IMR-90 (cell line): ENCODE data around the gene PRKCB. TPM values are rescaled to one million over a fixed set of nuclear protein-coding genes. Genes with fewer than 3 reads are reported as not detected.

Experiments used
- ATAC-seq: fragments of 200-7000 bp; cut with Tn5 transposase; 2 replicates; pipeline ENCODE4 v1.9.1; 2020; ENCODE audit warnings: low read depth, mild to moderate bottlenecking, moderate library complexity
- BruUV-seq: library from RNA; stranded (reverse); fragments of 400-500 nt; replicated peaks from 2 replicates; lab custom pipeline; 2021; lab: Mats Ljungman, UMichigan
- CTCF ChIA-PET: fragments of 300-600 bp; formaldehyde crosslinking; extraction: SDS; loops from one replicate; lab custom pipeline; 2021; ENCODE audit warnings: antibody characterized with exemption; lab: Yijun Ruan, JAX
- POLR2A ChIA-PET: fragments of 300-600 bp; sonication (Branson Sonifier 250); formaldehyde crosslinking; loops from one replicate; lab custom pipeline; 2022; ENCODE audit warnings: antibody characterized with exemption; ENCODE audit not compliant: unreplicated experiment; lab: Charles Lee
- DNase-seq: peaks from one replicate; pipeline ENCODE4 v3.0.0; 2013
- H2AFZ ChIP-seq: replicated peaks from 2 replicates; pipeline ENCODE3; 2013; ENCODE audit warnings: low read length, mild to moderate bottlenecking; ENCODE audit not compliant: poor library complexity
- H2AK5ac ChIP-seq: 2 replicates; pipeline ENCODE4 v1.6.1; 2013; ENCODE audit warnings: low read depth, low read length, inconsistent platforms
- H2AK9ac ChIP-seq: replicated peaks from 2 replicates; pipeline ENCODE3; 2013; ENCODE audit warnings: mild to moderate bottlenecking, low read depth, low read length, moderate library complexity; ENCODE audit not compliant: poor library complexity
- H2BK120ac ChIP-seq: 2 replicates; pipeline ENCODE4 v1.6.1; 2013; ENCODE audit warnings: low read depth, low read length, inconsistent platforms
- H2BK15ac ChIP-seq: 3 replicates; pipeline ENCODE4 v1.6.1; 2013; ENCODE audit warnings: low read depth, low read length, inconsistent platforms
- H2BK20ac ChIP-seq: 2 replicates; pipeline ENCODE4 v1.6.1; 2013; ENCODE audit warnings: low read depth, mild to moderate bottlenecking, inconsistent platforms, low read length, moderate library complexity
- H2BK5ac ChIP-seq: 2 replicates; pipeline ENCODE4 v1.6.1; 2013; ENCODE audit warnings: mild to moderate bottlenecking, low read depth, low read length, inconsistent platforms; ENCODE audit not compliant: poor library complexity, severe bottlenecking
- H3K14ac ChIP-seq: replicated peaks from 2 replicates; pipeline ENCODE4 v1.6.1; 2013; ENCODE audit warnings: low read depth, low read length, inconsistent platforms
- H3K18ac ChIP-seq: 2 replicates; pipeline ENCODE4 v1.6.1; 2013; ENCODE audit warnings: low read depth, low read length, control low read depth
- H3K23ac ChIP-seq: 2 replicates; pipeline ENCODE4 v1.6.1; 2013; ENCODE audit warnings: low read depth, low read length, inconsistent platforms
- H3K27ac ChIP-seq: 2 replicates; pipeline ENCODE4 v1.5.1; 2013; ENCODE audit warnings: mild to moderate bottlenecking, control low read depth, low read length; ENCODE audit not compliant: insufficient read depth
- H3K27me3 ChIP-seq: 2 replicates; pipeline ENCODE4 v1.6.1; 2013; ENCODE audit warnings: low read length; ENCODE audit not compliant: control insufficient read depth, insufficient read depth
- H3K36me3 ChIP-seq: 2 replicates; pipeline ENCODE4 v1.6.1; 2013; ENCODE audit warnings: low read length, mixed read lengths; ENCODE audit not compliant: control insufficient read depth, insufficient read depth
- H3K4ac ChIP-seq: 2 replicates; pipeline ENCODE4 v1.6.1; 2013; ENCODE audit warnings: low read depth, low read length, inconsistent platforms
- H3K4me1 ChIP-seq: 2 replicates; pipeline ENCODE4 v1.6.1; 2013; ENCODE audit warnings: low read length, mixed read lengths; ENCODE audit not compliant: control insufficient read depth, insufficient read depth
- H3K4me2 ChIP-seq: 2 replicates; pipeline ENCODE4 v1.6.1; 2013; ENCODE audit warnings: low read depth, mild to moderate bottlenecking, control low read depth, low read length, moderate library complexity
- H3K4me3 ChIP-seq: 2 replicates; pipeline ENCODE4 v1.5.1; 2013; ENCODE audit warnings: low read depth, mild to moderate bottlenecking, control low read depth, low read length, moderate library complexity; ENCODE audit not compliant: insufficient read depth
- H3K56ac ChIP-seq: 2 replicates; pipeline ENCODE4 v1.6.1; 2013; ENCODE audit warnings: low read length, inconsistent platforms; ENCODE audit not compliant: insufficient read depth; ENCODE audit errors: extremely low read depth
- H3K79me1 ChIP-seq, 2 experiments: 2 replicates each; pipeline ENCODE4 v1.6.1; 2013; ENCODE audit warnings: low read length in 2 of 2, inconsistent platforms in 1 of 2, low read depth in 1 of 2
- H3K9ac ChIP-seq: 2 replicates; pipeline ENCODE4 v1.6.1; 2013; ENCODE audit warnings: low read depth, low read length, control low read depth
- H3K9me1 ChIP-seq: 2 replicates; pipeline ENCODE4 v1.6.1; 2013; ENCODE audit warnings: low read length, inconsistent platforms; ENCODE audit not compliant: insufficient read depth
- H3K9me3 ChIP-seq: 2 replicates; pipeline ENCODE4 v1.6.1; 2013; ENCODE audit warnings: low read length; ENCODE audit not compliant: control insufficient read depth, insufficient read depth
- H4K20me1 ChIP-seq: 2 replicates; pipeline ENCODE4 v1.6.1; 2013; ENCODE audit warnings: low read length, inconsistent platforms; ENCODE audit not compliant: insufficient read depth
- H4K5ac ChIP-seq: 2 replicates; pipeline ENCODE4 v1.6.1; 2013; ENCODE audit warnings: mild to moderate bottlenecking, low read depth, low read length, control low read depth
- H4K8ac ChIP-seq, 2 experiments: 2 replicates each; pipeline ENCODE4 v1.6.1; 2013; ENCODE audit warnings: low read depth in 2 of 2, low read length in 2 of 2, control low read depth in 1 of 2, inconsistent platforms in 1 of 2
- H4K91ac ChIP-seq: 2 replicates; pipeline ENCODE4 v1.6.1; 2013; ENCODE audit warnings: low read depth, low read length, inconsistent platforms; ENCODE audit not compliant: insufficient read depth
- BHLHE40 ChIP-seq: fragments of 150-350 bp; IDR thresholded peaks from 2 replicates; pipeline ENCODE4 v1.6.1; 2016; ENCODE audit warnings: mild to moderate bottlenecking, low read depth, low read length
- CEBPB ChIP-seq: IDR thresholded peaks from 2 replicates; pipeline ENCODE4 v1.6.1; 2012; ENCODE audit warnings: low read depth, low read length, improper control_type of control experiment
- CHD1 ChIP-seq: IDR thresholded peaks from 2 replicates; pipeline ENCODE4 v1.6.1; 2012; ENCODE audit warnings: low read depth, low read length, improper control_type of control experiment
- FOS ChIP-seq: fragments of 150-350 bp; IDR thresholded peaks from 2 replicates; pipeline ENCODE4 v1.6.1; 2016; ENCODE audit warnings: low read depth, low read length
- MAFK ChIP-seq: IDR thresholded peaks from 2 replicates; pipeline ENCODE4 v1.6.1; 2012; ENCODE audit warnings: low read depth, low read length, improper control_type of control experiment
- MAZ ChIP-seq: IDR thresholded peaks from 2 replicates; pipeline ENCODE4 v1.6.1; 2012; ENCODE audit warnings: low read depth, mild to moderate bottlenecking, low read length, improper control_type of control experiment, moderate library complexity, borderline replicate concordance
- MXI1 ChIP-seq: IDR thresholded peaks from 2 replicates; pipeline ENCODE4 v1.6.1; 2012; ENCODE audit warnings: low read depth, mild to moderate bottlenecking, low read length, moderate library complexity, borderline replicate concordance
- NFE2L2 ChIP-seq: fragments of 150-350 bp; IDR thresholded peaks from 2 replicates; pipeline ENCODE4 v1.6.1; 2016; ENCODE audit warnings: low read depth, mild to moderate bottlenecking, low read length
- POLR2A ChIP-seq: IDR thresholded peaks from 2 replicates; pipeline ENCODE4 v1.6.1; 2012; ENCODE audit warnings: mild to moderate bottlenecking, low read depth, low read length
- RAD21 ChIP-seq: IDR thresholded peaks from 2 replicates; pipeline ENCODE4 v1.6.1; 2012; ENCODE audit warnings: low read length, improper control_type of control experiment
- RCOR1 ChIP-seq: IDR thresholded peaks from 2 replicates; pipeline ENCODE4 v1.6.1; 2012; ENCODE audit warnings: mild to moderate bottlenecking, low read length, improper control_type of control experiment; ENCODE audit not compliant: insufficient replicate concordance
- RFX5 ChIP-seq: IDR thresholded peaks from 2 replicates; pipeline ENCODE4 v1.8.0; 2012; ENCODE audit warnings: low read depth, mild to moderate bottlenecking, low read length, moderate library complexity
- SMC3 ChIP-seq: fragments of 150-350 bp; IDR thresholded peaks from 2 replicates; pipeline ENCODE4 v1.6.1; 2016; ENCODE audit warnings: low read depth, mild to moderate bottlenecking, antibody characterized with exemption, low read length, moderate library complexity
- WGBS, 2 experiments: methylation state at CpG; one replicate each; pipeline versions ENCODE4 v1.1.5 to v1.1.7; 2013; ENCODE audit warnings: missing lambda C conversion rate in 2 of 2; ENCODE audit not compliant: insufficient read length in 1 of 2; ENCODE audit errors: extremely low coverage in 2 of 2; 5-methylcytosine and 5-hydroxymethylcytosine counted together
- dilution Hi-C: fragments of 300-500 bp; cut with HindIII; formaldehyde crosslinking; loops from one replicate; pipeline ENCODE4 v1.14.3; 2018; ENCODE audit warnings: low sequenced_read_pairs; ENCODE audit not compliant: unreplicated experiment
- in situ Hi-C: fragments of 300-500 bp; cut with MboI; formaldehyde crosslinking; loops from 3 replicates; pipeline ENCODE4 v1.14.3; 2019; ENCODE audit warnings: low sequenced_read_pairs, inconsistent platforms, mixed read lengths
- intact Hi-C: fragments of 100-400 bp; cut with micrococcal nuclease; formaldehyde crosslinking; loops from 2 replicates; pipeline ENCODE4 v1.10.0; 2022
- polyA plus RNA-seq, 3 experiments: library from polyadenylated mRNA; depleted of rRNA; stranded (reverse); fragments of >200 nt; gene quantifications; 2 replicates each; pipeline ENCODE4 v1.2.3, GENCODE V29; 2012; ENCODE audit warnings: low replicate concordance in 1 of 3
- total RNA-seq: library from RNA; depleted of rRNA; stranded (reverse); fragments of >200 nt; gene quantifications from 2 replicates; pipeline ENCODE4 v1.2.3, GENCODE V29; 2012
- TF ChIP-seq, protein P1 (sequence below): fragments of 150-350 bp; IDR thresholded peaks from 2 replicates; pipeline ENCODE4 v1.6.1; 2016; ENCODE audit warnings: low read depth, mild to moderate bottlenecking, low read length, moderate library complexity, borderline replicate concordance
- TF ChIP-seq, protein P2 (sequence below): conservative IDR thresholded peaks from 2 replicates; pipeline ENCODE4 v1.5.1; 2012; ENCODE audit warnings: mild to moderate bottlenecking, low read depth, low read length, improper control_type of control experiment

Gene PRKCB
- total and polyA plus RNA-seq, 2 of the 4 experiments (the other 2 are of a cell fraction) = under 0.01 TPM; not detected in 1

DNA sequence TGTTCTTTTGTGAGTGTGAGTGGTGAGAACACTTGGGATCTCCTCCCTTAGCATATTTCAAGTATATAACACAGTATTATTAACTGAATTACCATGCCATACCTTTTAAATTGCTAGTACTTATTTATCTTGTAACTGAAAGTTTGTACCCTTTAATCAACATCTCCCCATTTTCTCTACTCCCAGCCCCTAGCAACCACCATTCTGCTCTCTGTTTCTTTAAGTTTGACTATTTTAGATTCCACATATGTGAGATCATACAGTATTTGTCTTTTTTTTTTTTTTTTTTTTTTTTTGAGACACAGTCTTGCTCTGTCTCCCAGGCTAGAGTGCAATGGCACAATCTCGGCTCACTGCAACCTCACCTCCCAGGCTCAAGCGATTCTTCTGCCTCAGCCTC is 302.8 kb downstream of the PRKCB start:
- dilution Hi-C loops (no loop called here), intact Hi-C loops (no loop called here), in situ Hi-C loops (no loop called here)
- no peaks in the 10 kb centered on the region for H3K9me3 ChIP-seq
- no peaks in the 10 kb centered on the region for H3K9me1 ChIP-seq
- H2BK15ac ChIP-seq = no peak overlapping the region
- H3K27ac ChIP-seq = no peak overlapping the region
- no peak overlapping the region for H3K18ac ChIP-seq
- no peak overlapping the region for H3K4me3 ChIP-seq
- no peak overlapping the region for H2BK120ac ChIP-seq
- ChIA-PET CTCF (interaction anchor here (0.6 kb wide), 1 partner anchor 204 kb away, joined by 3 read pairs; no protein-coding TSS in a partner anchor), POLR2A (no interaction called here)
- no peaks in the 10 kb centered on the region for H3K36me3 ChIP-seq
- no peaks in the 10 kb centered on the region for H3K79me1 ChIP-seq
- no peak overlapping the region for H3K56ac ChIP-seq
- no peak overlapping the region for H2AK9ac ChIP-seq
- H4K5ac ChIP-seq = no peak overlapping the region
- H3K4me2 ChIP-seq = no peak overlapping the region
- TF ChIP-seq MXI1 (no peak), RFX5 (no peak), CEBPB (no peak), CHD1 (no peak), MAZ (no peak), MAFK (no peak), NFE2L2 (no peak), POLR2A (no peak), RCOR1 (no peak), FOS (no peak), RAD21 (no peak), SMC3 (no peak), BHLHE40 (no peak)
- TF ChIP-seq, protein P1, sequence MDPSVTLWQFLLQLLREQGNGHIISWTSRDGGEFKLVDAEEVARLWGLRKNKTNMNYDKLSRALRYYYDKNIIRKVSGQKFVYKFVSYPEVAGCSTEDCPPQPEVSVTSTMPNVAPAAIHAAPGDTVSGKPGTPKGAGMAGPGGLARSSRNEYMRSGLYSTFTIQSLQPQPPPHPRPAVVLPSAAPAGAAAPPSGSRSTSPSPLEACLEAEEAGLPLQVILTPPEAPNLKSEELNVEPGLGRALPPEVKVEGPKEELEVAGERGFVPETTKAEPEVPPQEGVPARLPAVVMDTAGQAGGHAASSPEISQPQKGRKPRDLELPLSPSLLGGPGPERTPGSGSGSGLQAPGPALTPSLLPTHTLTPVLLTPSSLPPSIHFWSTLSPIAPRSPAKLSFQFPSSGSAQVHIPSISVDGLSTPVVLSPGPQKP = no peak
- TF ChIP-seq, protein P2, sequence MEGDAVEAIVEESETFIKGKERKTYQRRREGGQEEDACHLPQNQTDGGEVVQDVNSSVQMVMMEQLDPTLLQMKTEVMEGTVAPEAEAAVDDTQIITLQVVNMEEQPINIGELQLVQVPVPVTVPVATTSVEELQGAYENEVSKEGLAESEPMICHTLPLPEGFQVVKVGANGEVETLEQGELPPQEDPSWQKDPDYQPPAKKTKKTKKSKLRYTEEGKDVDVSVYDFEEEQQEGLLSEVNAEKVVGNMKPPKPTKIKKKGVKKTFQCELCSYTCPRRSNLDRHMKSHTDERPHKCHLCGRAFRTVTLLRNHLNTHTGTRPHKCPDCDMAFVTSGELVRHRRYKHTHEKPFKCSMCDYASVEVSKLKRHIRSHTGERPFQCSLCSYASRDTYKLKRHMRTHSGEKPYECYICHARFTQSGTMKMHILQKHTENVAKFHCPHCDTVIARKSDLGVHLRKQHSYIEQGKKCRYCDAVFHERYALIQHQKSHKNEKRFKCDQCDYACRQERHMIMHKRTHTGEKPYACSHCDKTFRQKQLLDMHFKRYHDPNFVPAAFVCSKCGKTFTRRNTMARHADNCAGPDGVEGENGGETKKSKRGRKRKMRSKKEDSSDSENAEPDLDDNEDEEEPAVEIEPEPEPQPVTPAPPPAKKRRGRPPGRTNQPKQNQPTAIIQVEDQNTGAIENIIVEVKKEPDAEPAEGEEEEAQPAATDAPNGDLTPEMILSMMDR = no peak
- no peak overlapping the region for H2BK5ac ChIP-seq
- H4K20me1 ChIP-seq = no peaks in the 10 kb centered on the region
- no peak overlapping the region for H4K91ac ChIP-seq
- H3K27me3 ChIP-seq = no peaks in the 10 kb centered on the region
- H3K4me1 ChIP-seq = no peaks in the 10 kb centered on the region
- no peak overlapping the region for H2AK5ac ChIP-seq
- no peak overlapping the region for H3K9ac ChIP-seq
- no TSS peak for BruUV-seq
- H2AFZ ChIP-seq = no peak overlapping the region
- H3K23ac ChIP-seq = no peak overlapping the region
- H3K14ac ChIP-seq = no peak overlapping the region
- no peak overlapping the region for H2BK20ac ChIP-seq
- WGBS, 2 experiments = no CpG with 5 or more reads among the region's 2 CpGs
- no peak overlapping the region for H4K8ac ChIP-seq
- ATAC-seq (no peak), DNase-seq (no peak)
- no peak overlapping the region for H3K4ac ChIP-seq
